NB4 (cell line): ENCODE results near the gene COX6A2.

Experiments used
- DNase-seq: peaks from one replicate; pipeline ENCODE4 v3.0.0; 2010; ENCODE audit warnings: low read depth
- H3K4me3 ChIP-seq: one replicate; pipeline ENCODE4 v1.5.1; 2011; ENCODE audit warnings: mild to moderate bottlenecking, low read depth, low read length, moderate library complexity
- CTCF ChIP-seq: IDR thresholded peaks from one replicate; pipeline ENCODE4 v1.5.1; 2012; ENCODE audit warnings: low read depth, low read length
- MAX ChIP-seq: IDR thresholded peaks from 2 replicates; pipeline ENCODE4 v1.6.1; 2011; ENCODE audit warnings: low read depth, low read length
- MYC ChIP-seq: IDR thresholded peaks from 2 replicates; pipeline ENCODE4 v1.6.1; 2011; ENCODE audit warnings: low read depth, low read length
- POLR2A ChIP-seq: IDR thresholded peaks from 2 replicates; pipeline ENCODE4 v1.6.1; 2011; ENCODE audit warnings: mild to moderate bottlenecking; ENCODE audit not compliant: insufficient read length; ENCODE audit errors: extremely low read depth

COX6A2 gene

GRCh38 chr16:31474173-31474714 lies 46.1 kb upstream of the COX6A2 start:
- peak; percentile 40 for DNase-seq
- TF ChIP-seq MYC (no peak), POLR2A (no peak), MAX (no peak), CTCF (no peak)
- H3K4me3 ChIP-seq, result no peak overlapping the region

- TF ChIP-seq MYC, result no peak
- no peak for TF ChIP-seq POLR2A
- no peak for TF ChIP-seq CTCF
- no peak for TF ChIP-seq MAX
- no peak for DNase-seq
- H3K4me3 ChIP-seq, result no peak overlapping the region
Observed at GRCh38 chr16:31473264-31473984, 45.3 kb upstream of the COX6A2 start.

- peak; percentile 64 for DNase-seq
- TF ChIP-seq POLR2A (no peak), MYC (no peak), MAX (no peak), CTCF (peak; percentile 7)
- H3K4me3 ChIP-seq, result no peak overlapping the region
Observed at GRCh38 chr16:31472709-31473203, 44.6 kb upstream of the COX6A2 start.

GRCh38 chr16:31471875-31472708 lies 43.9 kb upstream of the COX6A2 start, which contains the start of gene TGFB1I1:
Gene TGFB1I1, plus strand, starts transcription at chr16:31472152. Its CDS starts 37 bp downstream, at chr16:31472189.
- TF ChIP-seq CTCF, result no peak
- TF ChIP-seq MAX, result no peak
- TF ChIP-seq MYC, result no peak
- TF ChIP-seq POLR2A, result no peak
- DNase-seq, result peak; percentile 87
- peak within 1 kb of the TSS; percentile 16 for H3K4me3 ChIP-seq

- peak overlapping the region; percentile 14 for H3K4me3 ChIP-seq
- no peak for DNase-seq
- TF ChIP-seq CTCF (no peak), MAX (no peak), POLR2A (no peak), MYC (no peak)
Observed at GRCh38 chr16:31471241-31471874, 43.2 kb upstream of the COX6A2 start.
